ENCODE data around the gene NAA20. TPM values are rescaled to one million over a fixed set of nuclear protein-coding genes. Genes with fewer than 3 reads are reported as not detected.
"Not testable (repeated sequence)": the region's sequence is repeated elsewhere in the genome, so short reads cannot be mapped to it uniquely, and the experiment has no call there.

NAA20 gene
- total RNA-seq, 1 experiment from 2014 or later, result 106 TPM

- DNase-seq (ENCODE audit: low spot score), result no peak
Observed at GRCh38 chr20:19991308-19991707, 25.9 kb upstream of the NAA20 start.

- no peak for DNase-seq (ENCODE audit: low spot score)
Observed at GRCh38 chr20:19991854-19992253, 25.3 kb upstream of the NAA20 start.

- peak; percentile 98 for DNase-seq (ENCODE audit: low spot score)
Observed at GRCh38 chr20:19992996-19993908, 23.9 kb upstream of the NAA20 start.

GRCh38 chr20:19993958-19994669, 23.0 kb upstream of the NAA20 start:
- peak; percentile 85 for DNase-seq (ENCODE audit: low spot score)

- peak; percentile 70 for DNase-seq (ENCODE audit: low spot score)
Observed at GRCh38 chr20:19995220-19995863, 21.8 kb upstream of the NAA20 start.

GRCh38 chr20:19996222-19996621, 20.9 kb upstream of the NAA20 start:
- no peak for DNase-seq (ENCODE audit: low spot score)

- DNase-seq (ENCODE audit: low spot score), result no peak
Observed at GRCh38 chr20:19996917-19997316, 20.2 kb upstream of the NAA20 start.

GRCh38 chr20:19998990-19999705, 18.0 kb upstream of the NAA20 start:
- DNase-seq (ENCODE audit: low spot score), result no peak

- DNase-seq (ENCODE audit: low spot score), result no peak
Observed at GRCh38 chr20:20000211-20000968, 16.8 kb upstream of the NAA20 start.

- no peak for DNase-seq (ENCODE audit: low spot score)
Observed at GRCh38 chr20:20002101-20002998, 14.8 kb upstream of the NAA20 start.

- no peak for DNase-seq (ENCODE audit: low spot score)
Observed at GRCh38 chr20:20003031-20003954, 13.9 kb upstream of the NAA20 start.

GRCh38 chr20:20003955-20004322, 13.2 kb upstream of the NAA20 start:
- DNase-seq (ENCODE audit: low spot score), result not testable (repeated sequence)

- no peak for DNase-seq (ENCODE audit: low spot score)
Observed at GRCh38 chr20:20005342-20005741, 11.8 kb upstream of the NAA20 start.

GRCh38 chr20:20009784-20010253, 7.3 kb upstream of the NAA20 start:
- DNase-seq (ENCODE audit: low spot score), result no peak

GRCh38 chr20:20010639-20011500, 6.3 kb upstream of the NAA20 start:
- peak; percentile 33 for DNase-seq (ENCODE audit: low spot score)

- no peak for DNase-seq (ENCODE audit: low spot score)
Observed at GRCh38 chr20:20012541-20012940, 4.6 kb upstream of the NAA20 start.

GRCh38 chr20:20014659-20015058, 2.5 kb upstream of the NAA20 start:
- DNase-seq (ENCODE audit: low spot score), result no peak

GRCh38 chr20:20017844-20018185, 653 bp downstream of the NAA20 start:
- no peak for DNase-seq (ENCODE audit: low spot score)
